ENCODE measurements around the gene AP1S2. TPM values are rescaled to one million over a fixed set of nuclear protein-coding genes. Genes with fewer than 3 reads are reported as not detected.

AP1S2 gene
- total RNA-seq, 1 experiment from 2014 or later, result 367 TPM

- Mint-ChIP-seq H3K27ac (no peak overlapping the region), H3K27me3 (ENCODE audit: low read depth) (no peaks in the 10 kb centered on the region), H3K4me1 (peaks cover 5 to 9% of the 10 kb centered on the region in 2 experiments; a peak in 2 of 4 replicates), H3K36me3 (ENCODE audit: insufficient read depth in 1 of 3, low read depth in 3 of 3) (peaks cover 1 to 6% (median 4%) of the 10 kb centered on the region in 3 experiments; a peak in 4 of 7 replicates), H3K4me3 (no peak overlapping the region), H3K9me3 (peaks cover 3 to 8% of the 10 kb centered on the region in 2 experiments)
- no peak overlapping the region for H3K4me2 ChIP-seq (ENCODE audit: insufficient read depth, insufficient read length, low read length)
- H3T11ph ChIP-seq (ENCODE audit: low read length), result no peak overlapping the region
- H4K5ac ChIP-seq (ENCODE audit: insufficient read length, low read depth, low read length), result no peak overlapping the region
- no peak overlapping the region for H3K27ac ChIP-seq (ENCODE audit: insufficient read length, low read depth, low read length)
- no peak overlapping the region for H2BK120ac ChIP-seq (ENCODE audit: low read depth, low read length, poor library complexity, severe bottlenecking)
- H3K23me2 ChIP-seq (ENCODE audit: insufficient read length, low read depth, low read length, poor library complexity, severe bottlenecking), result no peaks in the 10 kb centered on the region
- no CpG with 5 or more reads among the region's 4 CpGs for WGBS (ENCODE audit: extremely low coverage, insufficient read length, low lambda C conversion rate)
- no peak overlapping the region for H2AFZ ChIP-seq (ENCODE audit: low read length)
- no peaks in the 10 kb centered on the region for H3K9me3 ChIP-seq (ENCODE audit: control insufficient read depth, low read depth, low read length)
- no peaks in the 10 kb centered on the region for H3K79me2 ChIP-seq (ENCODE audit: insufficient read depth, low read length)
- H2BK15ac ChIP-seq (ENCODE audit: low read depth, low read length), result no peak overlapping the region
- H3K9ac ChIP-seq (ENCODE audit: extremely low read depth, insufficient read length, low read length), result no peak overlapping the region
- H3K27me3 ChIP-seq (ENCODE audit: insufficient read depth, low read length), result no peaks in the 10 kb centered on the region
- H3K14ac ChIP-seq (ENCODE audit: insufficient read depth, low read length), result no peak overlapping the region
- H3K23ac ChIP-seq (ENCODE audit: insufficient read length, low read depth, low read length), result no peak overlapping the region
- no peaks in the 10 kb centered on the region for H4K20me1 ChIP-seq (ENCODE audit: control insufficient read depth, insufficient read depth, insufficient read length)
- H4K91ac ChIP-seq (ENCODE audit: insufficient read length, low read depth, low read length), result no peak overlapping the region
- H2BK20ac ChIP-seq (ENCODE audit: low read depth, low read length, poor library complexity, severe bottlenecking), result no peak overlapping the region
- H3K18ac ChIP-seq (ENCODE audit: insufficient read length, low read depth, low read length), result no peak overlapping the region
- no peak overlapping the region for H2BK5ac ChIP-seq (ENCODE audit: insufficient read length, low read length)
- DNase-seq, result no peak
- no peak overlapping the region for H2BK12ac ChIP-seq (ENCODE audit: insufficient read length, low read depth, low read length)
- H4K8ac ChIP-seq (replicated peaks; ENCODE audit: insufficient read length, low read depth, low read length), result no peak overlapping the region
- no peak overlapping the region for H3K56ac ChIP-seq (ENCODE audit: insufficient read length, low read depth, low read length)
- TF ChIP-seq CTCF (conservative IDR thresholded peaks at IDR 0.05), result no peak
- no peak overlapping the region for H2AK5ac ChIP-seq (ENCODE audit: insufficient read length, low read length)
- no peaks in the 10 kb centered on the region for H3K79me1 ChIP-seq (ENCODE audit: insufficient read depth, low read depth, low read length, poor library complexity, severe bottlenecking)
- H3K4ac ChIP-seq (ENCODE audit: low read depth, low read length), result no peak overlapping the region
- no peaks in the 10 kb centered on the region for H3K4me1 ChIP-seq (ENCODE audit: insufficient read depth, low read length)
Observed at GRCh38 chrX:15873566-15873965, 19.0 kb upstream of the AP1S2 start.
